Activated CD8-positive, alpha-beta memory T cell treated with anti-CD3 and anti-CD28 coated beads, Interleukin-2, amount 50 U/mL, for 1 hour (primary cell): ENCODE data around the gene ANKRD62.
"Not testable (repeated sequence)": the region's sequence is repeated elsewhere in the genome, so short reads cannot be mapped to it uniquely, and the experiment has no call there.

Experiments
- DNase-seq: peaks from one replicate; pipeline ENCODE4 v3.0.0-alpha.2; 2020; ENCODE audit errors: extremely low read depth

Gene ANKRD62

GRCh38 chr18:12099160-12099559 lies 5.5 kb downstream of the ANKRD62 start:
- DNase-seq: no peak

GRCh38 chr18:12101266-12101665 lies 7.6 kb downstream of the ANKRD62 start:
- no peak for DNase-seq

GRCh38 chr18:12102136-12102842 lies 8.6 kb downstream of the ANKRD62 start:
- DNase-seq: no peak

- no peak for DNase-seq
These were observed 12.8 kb downstream of the ANKRD62 start for GRCh38 chr18:12106471-12106870.

- no peak for DNase-seq
These were observed 16.2 kb downstream of the ANKRD62 start for GRCh38 chr18:12109836-12110235.

GRCh38 chr18:12113999-12114646 lies 20.5 kb downstream of the ANKRD62 start:
- no peak for DNase-seq

- no peak for DNase-seq
These were observed 25.7 kb downstream of the ANKRD62 start for GRCh38 chr18:12119358-12119757.

GRCh38 chr18:12121175-12122042 lies 27.8 kb downstream of the ANKRD62 start:
- no peak for DNase-seq

- DNase-seq: not testable (repeated sequence)
These were observed 28.4 kb downstream of the ANKRD62 start for GRCh38 chr18:12122043-12122389.

GRCh38 chr18:12127647-12128046 lies 34.0 kb downstream of the ANKRD62 start:
- DNase-seq: not testable (repeated sequence)

GRCh38 chr18:12138831-12139230 lies 45.2 kb downstream of the ANKRD62 start:
- not testable (repeated sequence) for DNase-seq

- DNase-seq: not testable (repeated sequence)
These were observed 47.2 kb downstream of the ANKRD62 start for GRCh38 chr18:12140866-12141265.

GRCh38 chr18:12141778-12142177 lies 48.1 kb downstream of the ANKRD62 start:
- not testable (repeated sequence) for DNase-seq

- not testable (repeated sequence) for DNase-seq
These were observed 55.8 kb downstream of the ANKRD62 start for GRCh38 chr18:12149431-12149830.

- DNase-seq: no peak
These were observed 60.7 kb downstream of the ANKRD62 start for GRCh38 chr18:12154361-12154760.

GRCh38 chr18:12155996-12156395 lies 62.4 kb downstream of the ANKRD62 start:
- DNase-seq: no peak

- no peak for DNase-seq
These were observed 65.8 kb downstream of the ANKRD62 start for GRCh38 chr18:12159446-12159845.

- no peak for DNase-seq
These were observed 69.1 kb downstream of the ANKRD62 start for GRCh38 chr18:12162786-12163185.

GRCh38 chr18:12165038-12165768 lies 71.6 kb downstream of the ANKRD62 start:
- no peak for DNase-seq
